H1 (cell line): Measurements from ENCODE around the gene CDKL5. TPM values are rescaled to one million over a fixed set of nuclear protein-coding genes. Genes with fewer than 3 reads are reported as not detected.

Experiments
- CTCF ChIA-PET: fragments of 300-600 bp; sonication (Branson Sonifier 250); formaldehyde crosslinking; loops from one replicate; lab custom pipeline; 2021; ENCODE audit not compliant: partially characterized antibody; lab: Charles Lee
- POLR2A ChIA-PET: fragments of 300-600 bp; sonication (Branson Sonifier 250); formaldehyde crosslinking; loops from one replicate; lab custom pipeline; 2021; ENCODE audit warnings: inconsistent platforms; ENCODE audit not compliant: partially characterized antibody; lab: Charles Lee
- DNase-seq, 2 experiments: peaks; one replicate each; pipeline versions ENCODE4 v3.0.0 to v3.0.0-alpha.2; 2010 to 2022; ENCODE audit warnings: low spot score in 2 of 2, low read depth in 1 of 2, mixed read lengths in 1 of 2
- FAIRE-seq: peaks from 2 replicates; lab custom pipeline; 2011; peaks lifted over from hg19 to GRCh38; lab: Jason Lieb, UNC
- H2AFZ ChIP-seq: 2 replicates; pipeline ENCODE4 v1.8.1; 2012; ENCODE audit warnings: low read length, inconsistent platforms
- H2AK5ac ChIP-seq: 2 replicates; pipeline ENCODE4 v1.6.1; 2013; ENCODE audit warnings: low read depth, low read length
- H2BK120ac ChIP-seq: replicated peaks from 2 replicates; pipeline ENCODE3; 2013; ENCODE audit warnings: low read depth, low read length, inconsistent platforms
- H2BK12ac ChIP-seq: 2 replicates; pipeline ENCODE4 v1.6.1; 2013; ENCODE audit warnings: low read depth, low read length
- H2BK15ac ChIP-seq: 2 replicates; pipeline ENCODE4 v1.6.1; 2013; ENCODE audit warnings: low read length
- H2BK20ac ChIP-seq: 2 replicates; pipeline ENCODE4 v1.6.1; 2013; ENCODE audit warnings: low read length
- H2BK5ac ChIP-seq: 2 replicates; pipeline ENCODE4 v1.6.1; 2013; ENCODE audit warnings: low read depth, low read length
- H3K14ac ChIP-seq: 2 replicates; pipeline ENCODE4 v1.6.1; 2013; ENCODE audit warnings: inconsistent platforms; ENCODE audit not compliant: insufficient read length
- H3K18ac ChIP-seq: 2 replicates; pipeline ENCODE4 v1.6.1; 2013; ENCODE audit warnings: low read length; ENCODE audit errors: extremely low read depth
- H3K23ac ChIP-seq: 2 replicates; pipeline ENCODE4 v1.6.1; 2013; ENCODE audit warnings: inconsistent platforms; ENCODE audit not compliant: insufficient read length
- H3K23me2 ChIP-seq: 2 replicates; pipeline ENCODE4 v1.6.1; 2013; ENCODE audit warnings: low read depth, low read length
- H3K27ac ChIP-seq: 2 replicates; pipeline ENCODE4 v1.6.1; 2011; ENCODE audit warnings: low read depth, low read length, inconsistent platforms
- H3K27me3 ChIP-seq, 4 experiments: replicated peaks in 1 of 4; 1 replicate in 1 of 4; 2 replicates in 3 of 4; pipeline versions ENCODE4 v1.6.1 to v1.8.1; 2011 to 2013; ENCODE audit warnings: low read length in 3 of 4, mild to moderate bottlenecking in 3 of 4, inconsistent platforms in 2 of 4, mixed read lengths in 2 of 4, moderate library complexity in 1 of 4; ENCODE audit not compliant: control insufficient read depth in 3 of 4, insufficient read depth in 3 of 4; ENCODE audit errors: extremely low read depth in 1 of 4
- H3K36me3 ChIP-seq, 4 experiments: 2 replicates each; pipeline versions ENCODE4 v1.6.1 to v1.8.1; 2011 to 2013; ENCODE audit warnings: mild to moderate bottlenecking in 4 of 4, low read length in 3 of 4, moderate library complexity in 2 of 4, control low read depth in 1 of 4, inconsistent platforms in 1 of 4; ENCODE audit not compliant: insufficient read depth in 4 of 4, control insufficient read depth in 2 of 4
- H3K4ac ChIP-seq: replicated peaks from 2 replicates; pipeline ENCODE3; 2013; ENCODE audit warnings: low read length, low read depth, mixed read lengths, inconsistent platforms; ENCODE audit not compliant: insufficient read length
- H3K4me1 ChIP-seq, 4 experiments: replicated peaks in 1 of 4; 1 replicate in 1 of 4; 2 replicates in 3 of 4; pipeline versions ENCODE4 v1.6.1 to v1.8.1; 2011 to 2013; ENCODE audit warnings: low read length in 3 of 4, inconsistent platforms in 2 of 4, mixed read lengths in 1 of 4; ENCODE audit not compliant: insufficient read depth in 4 of 4, control insufficient read depth in 3 of 4
- H3K4me2 ChIP-seq, 2 experiments: 2 replicates each; pipeline versions ENCODE4 v1.6.1 to v1.8.1; 2011 to 2013; ENCODE audit warnings: low read depth in 2 of 2, low read length in 2 of 2, control low read depth in 1 of 2, inconsistent platforms in 1 of 2, mild to moderate bottlenecking in 1 of 2; ENCODE audit not compliant: insufficient read depth in 1 of 2
- H3K4me3 ChIP-seq, 4 experiments: fragments of 200-600, 300-600 bp in 1 of 4; sonication (generic), shearing (Covaris generic), sonication (Bioruptor Twin) in 1 of 4; 2 replicates each; pipeline versions ENCODE4 v1.5.1 to v1.8.1; 2011 to 2016; ENCODE audit warnings: low read length in 4 of 4, low read depth in 3 of 4, control low read depth in 2 of 4, inconsistent platforms in 2 of 4, mild to moderate bottlenecking in 2 of 4, mixed read lengths in 1 of 4, moderate library complexity in 1 of 4; ENCODE audit not compliant: insufficient read depth in 2 of 4; ENCODE audit errors: extremely low read depth in 1 of 4
- H3K56ac ChIP-seq: replicated peaks from 2 replicates; pipeline ENCODE3; 2013; ENCODE audit warnings: low read depth, mild to moderate bottlenecking, mixed read lengths, low read length, inconsistent platforms; ENCODE audit not compliant: insufficient read length
- H3K79me1 ChIP-seq: 2 replicates; pipeline ENCODE4 v1.6.1; 2013; ENCODE audit warnings: low read depth, low read length, control low read depth
- H3K79me2 ChIP-seq, 2 experiments: 2 replicates each; pipeline versions ENCODE4 v1.6.1 to v1.8.1; 2012 to 2013; ENCODE audit warnings: low read length in 2 of 2, mild to moderate bottlenecking in 2 of 2, inconsistent platforms in 1 of 2; ENCODE audit not compliant: insufficient read depth in 2 of 2, control insufficient read depth in 1 of 2
- H3K9ac ChIP-seq, 4 experiments: replicated peaks in 1 of 4; 1 replicate in 1 of 4; 2 replicates in 3 of 4; pipeline versions ENCODE4 v1.6.1 to v1.8.1; 2011 to 2013; ENCODE audit warnings: low read depth in 3 of 4, low read length in 3 of 4, control low read depth in 2 of 4, mild to moderate bottlenecking in 2 of 4, moderate library complexity in 2 of 4, inconsistent platforms in 1 of 4; ENCODE audit errors: extremely low read depth in 1 of 4
- H3K9me3 ChIP-seq, 2 experiments: 2 replicates each; pipeline versions ENCODE4 v1.6.1 to v1.8.1; 2012 to 2013; ENCODE audit warnings: mild to moderate bottlenecking in 2 of 2, moderate library complexity in 2 of 2, control low read depth in 1 of 2, inconsistent platforms in 1 of 2, low read depth in 1 of 2, low read length in 1 of 2, mixed read lengths in 1 of 2; ENCODE audit not compliant: insufficient read depth in 2 of 2
- H4K20me1 ChIP-seq, 2 experiments: replicated peaks in 1 of 2; 2 replicates each; pipeline versions ENCODE3 to v1.8.1; 2011 to 2013; ENCODE audit warnings: inconsistent platforms in 2 of 2, low read length in 2 of 2, mild to moderate bottlenecking in 1 of 2; ENCODE audit not compliant: insufficient read depth in 2 of 2, control insufficient read depth in 1 of 2
- H4K5ac ChIP-seq: 2 replicates; pipeline ENCODE4 v1.6.1; 2013; ENCODE audit warnings: low read length, low read depth, mixed read lengths, inconsistent platforms; ENCODE audit not compliant: insufficient read length
- H4K8ac ChIP-seq: 2 replicates; pipeline ENCODE4 v1.8.0; 2013; ENCODE audit warnings: mild to moderate bottlenecking, moderate library complexity, low read length, inconsistent platforms; ENCODE audit not compliant: insufficient read depth; ENCODE audit errors: extremely low read depth
- H4K91ac ChIP-seq: replicated peaks from 2 replicates; pipeline ENCODE3; 2013; ENCODE audit warnings: low read length, mixed read lengths, inconsistent platforms; ENCODE audit not compliant: insufficient read length
- RAD21 ChIP-seq, 2 experiments: IDR thresholded peaks in 1 of 2; conservative IDR thresholded peaks in 1 of 2; 2 replicates each; pipeline ENCODE4 v1.6.1; 2011; ENCODE audit warnings: low read depth in 2 of 2, low read length in 2 of 2, improper control_type of control experiment in 1 of 2, inconsistent platforms in 1 of 2, mild to moderate bottlenecking in 1 of 2, moderate library complexity in 1 of 2
- SIX5 ChIP-seq: IDR thresholded peaks from 2 replicates; pipeline ENCODE4 v1.6.1; 2011; ENCODE audit warnings: mild to moderate bottlenecking, low read depth, low read length
- SRF ChIP-seq: IDR thresholded peaks from 2 replicates; pipeline ENCODE4 v1.6.1; 2011; ENCODE audit warnings: mild to moderate bottlenecking, low read depth, low read length, moderate library complexity
- whole genome bisulfite sequencing, 2 experiments: shearing (Covaris generic) in 1 of 2; methylation state at CpG; one replicate each; pipeline versions ENCODE4 v1.1.6 to v1.1.7; 2013 to 2015; ENCODE audit warnings: low lambda C conversion rate in 2 of 2, mixed read lengths in 2 of 2, inconsistent platforms in 1 of 2, low coverage in 1 of 2, missing lambda C conversion rate in 1 of 2; ENCODE audit not compliant: insufficient replicate concordance in 2 of 2, insufficient coverage in 1 of 2, insufficient read length in 1 of 2; ENCODE audit errors: extremely low coverage in 1 of 2, missing lambda C conversion rate in 1 of 2; 5-methylcytosine and 5-hydroxymethylcytosine counted together
- polyA plus RNA-seq, 7 experiments: library from polyadenylated mRNA; depleted of rRNA in 3 of 7; stranded (reverse) in 5 of 7; unstranded in 2 of 7; fragments of >200 nt in 5 of 7; fragments of 200-250 nt in 2 of 7; gene quantifications; 1 replicate in 5 of 7; 2 replicates in 1 of 7; 4 replicates in 1 of 7; pipeline versions ENCODE4 v1.2.1 to v1.2.3, GENCODE V29; 2011 to 2013; ENCODE audit warnings: missing spikeins in 2 of 7, mixed read lengths in 2 of 7
- total RNA-seq: library from RNA; stranded (reverse); fragmentation: NEBNext Ultra II Directional; extraction: Animal tissue kit (Norgen Biotek cat#: 25700); gene quantifications from 2 replicates; pipeline ENCODE4 v1.2.1, GENCODE V29; 2021
- TF ChIP-seq, protein P1 (sequence below), 3 experiments: IDR thresholded peaks; 1 replicate in 2 of 3; 2 replicates in 1 of 3; pipeline versions ENCODE4 v1.5.1 to v1.6.1; 2011; ENCODE audit warnings: low read length in 3 of 3, mild to moderate bottlenecking in 3 of 3, inconsistent platforms in 2 of 3, low read depth in 1 of 3, moderate library complexity in 1 of 3; ENCODE audit not compliant: insufficient read depth in 1 of 3; ENCODE audit errors: control extremely low read depth in 1 of 3

Gene CDKL5
- total and polyA plus RNA-seq, 2 of the 8 experiments (the other 6 are each of a cell fraction or from before 2014, with no cell fraction given), result 5.5 to 15.6 TPM

DNA sequence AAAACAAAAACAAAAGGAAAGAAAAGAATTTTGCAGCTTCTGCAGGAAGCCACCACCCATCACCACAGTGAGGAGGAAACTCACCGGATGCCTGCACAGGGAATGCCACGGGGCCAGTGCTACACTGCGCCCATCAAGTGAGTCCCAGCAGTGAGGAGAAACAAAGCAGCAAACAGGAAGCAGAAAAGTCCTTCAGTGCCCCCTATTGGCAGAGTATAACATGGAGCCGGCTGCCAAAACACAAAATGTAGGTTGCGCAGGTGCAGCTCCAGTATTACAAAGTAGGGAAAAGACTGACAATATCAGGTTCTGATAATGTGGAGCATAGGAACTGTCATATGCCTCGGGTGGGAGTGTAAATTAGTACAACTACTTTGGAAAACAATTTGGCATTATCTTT is 47.6 kb upstream of the CDKL5 start:
- CTCF ChIA-PET, result interaction anchor here (0.8 to 2.6 kb wide), 13 partner anchors 10 to 591 kb away, joined by 3 to 10 read pairs (median 5); no protein-coding TSS in a partner anchor
- no peak for TF ChIP-seq SIX5
- no peak for TF ChIP-seq SRF
- TF ChIP-seq, protein P1, sequence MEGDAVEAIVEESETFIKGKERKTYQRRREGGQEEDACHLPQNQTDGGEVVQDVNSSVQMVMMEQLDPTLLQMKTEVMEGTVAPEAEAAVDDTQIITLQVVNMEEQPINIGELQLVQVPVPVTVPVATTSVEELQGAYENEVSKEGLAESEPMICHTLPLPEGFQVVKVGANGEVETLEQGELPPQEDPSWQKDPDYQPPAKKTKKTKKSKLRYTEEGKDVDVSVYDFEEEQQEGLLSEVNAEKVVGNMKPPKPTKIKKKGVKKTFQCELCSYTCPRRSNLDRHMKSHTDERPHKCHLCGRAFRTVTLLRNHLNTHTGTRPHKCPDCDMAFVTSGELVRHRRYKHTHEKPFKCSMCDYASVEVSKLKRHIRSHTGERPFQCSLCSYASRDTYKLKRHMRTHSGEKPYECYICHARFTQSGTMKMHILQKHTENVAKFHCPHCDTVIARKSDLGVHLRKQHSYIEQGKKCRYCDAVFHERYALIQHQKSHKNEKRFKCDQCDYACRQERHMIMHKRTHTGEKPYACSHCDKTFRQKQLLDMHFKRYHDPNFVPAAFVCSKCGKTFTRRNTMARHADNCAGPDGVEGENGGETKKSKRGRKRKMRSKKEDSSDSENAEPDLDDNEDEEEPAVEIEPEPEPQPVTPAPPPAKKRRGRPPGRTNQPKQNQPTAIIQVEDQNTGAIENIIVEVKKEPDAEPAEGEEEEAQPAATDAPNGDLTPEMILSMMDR (IDR thresholded peaks at IDR 0.05; ENCODE audit: control extremely low read depth in 1 of 3, insufficient read depth in 1 of 3, low read depth in 1 of 3, low read length in 3 of 3), result peak; percentile 22 to 68 (median 52)
- TF ChIP-seq RAD21 (IDR thresholded peaks at IDR 0.05 in 1 of 2, conservative IDR thresholded peaks at IDR 0.05 in 1 of 2; ENCODE audit: low read depth in 2 of 2, low read length in 2 of 2), result peak; percentile 73 to 79
- peak in 1 of 2 experiments; percentile 45 for DNase-seq

More for the DNA sequence above, 47.6 kb upstream of the CDKL5 start:
- no peaks in the 10 kb centered on the region for H3K36me3 ChIP-seq
- H2BK12ac ChIP-seq, result no peak overlapping the region
- H2AK5ac ChIP-seq, result no peak overlapping the region
- H3K27ac ChIP-seq, result no peak overlapping the region
- no peak overlapping the region for H3K9ac ChIP-seq
- H4K91ac ChIP-seq, result no peak overlapping the region
- no peak overlapping the region for H2BK15ac ChIP-seq
- POLR2A ChIA-PET, result interaction anchor here (1.1 kb wide), 1 partner anchor 292 kb away, joined by 3 read pairs; no protein-coding TSS in a partner anchor
- WGBS, 2 experiments, result 35% methylated on average over 6 of the region's 6 CpGs; no CpG with 5 or more reads in 1 of the 2 experiments
- no peak overlapping the region for H3K4me3 ChIP-seq
- no peak overlapping the region for H3K23ac ChIP-seq
- H3K9me3 ChIP-seq, result no peaks in the 10 kb centered on the region
- H4K5ac ChIP-seq, result no peak overlapping the region
- no peak overlapping the region for H2AFZ ChIP-seq
- no peaks in the 10 kb centered on the region for H3K23me2 ChIP-seq
- H3K4ac ChIP-seq, result no peak overlapping the region
- FAIRE-seq, result peak; percentile 80
- H4K8ac ChIP-seq, result no peak overlapping the region
- no peaks in the 10 kb centered on the region for H4K20me1 ChIP-seq
- H3K56ac ChIP-seq, result no peak overlapping the region
- no peaks in the 10 kb centered on the region for H3K27me3 ChIP-seq
- H3K18ac ChIP-seq, result no peak overlapping the region
- H3K4me1 ChIP-seq, result no peaks in the 10 kb centered on the region
- no peak overlapping the region for H2BK120ac ChIP-seq
- H3K14ac ChIP-seq, result no peak overlapping the region
- no peaks in the 10 kb centered on the region for H3K79me1 ChIP-seq
- no peak overlapping the region for H2BK20ac ChIP-seq
- H3K4me2 ChIP-seq, result no peak overlapping the region
- no peaks in the 10 kb centered on the region for H3K79me2 ChIP-seq
- H2BK5ac ChIP-seq, result no peak overlapping the region
